Renal pelvis (tissue), 4 donors: ENCODE results near the gene DLGAP1. TPM values are rescaled to one million over a fixed set of nuclear protein-coding genes. Genes with fewer than 3 reads are reported as not detected.

ENCODE experiments used
- DNase-seq: peaks from one replicate; pipeline ENCODE4 v3.0.0-alpha.2; 2013
- polyA plus RNA-seq, 3 donors: library from polyadenylated mRNA; unstranded; fragments of 120-200 nt; gene quantifications; one replicate each; pipeline ENCODE4 v1.2.1, GENCODE V29; 2013; ENCODE audit not compliant: insufficient read length in 3 of 3

Gene DLGAP1
- polyA plus RNA-seq, 3 donors: 4.7 to 5.1 (median 5.0) TPM

- no peak for DNase-seq
Measured at GRCh38 chr18:3935305-3935704, 519.8 kb downstream of the DLGAP1 start.

GRCh38 chr18:3932276-3932675 lies 522.8 kb downstream of the DLGAP1 start:
- DNase-seq: no peak

- DNase-seq: no peak
Measured at GRCh38 chr18:3931542-3932112, 523.5 kb downstream of the DLGAP1 start.

- no peak for DNase-seq
Measured at GRCh38 chr18:3931013-3931315, 524.1 kb downstream of the DLGAP1 start.

GRCh38 chr18:3930126-3931012 lies 524.7 kb downstream of the DLGAP1 start:
- no peak for DNase-seq

- no peak for DNase-seq
Measured at GRCh38 chr18:3924455-3924854, 530.7 kb downstream of the DLGAP1 start.

- no peak for DNase-seq
Measured at GRCh38 chr18:3923750-3924149, 531.4 kb downstream of the DLGAP1 start.

GRCh38 chr18:3921826-3922225 lies 533.3 kb downstream of the DLGAP1 start:
- DNase-seq: no peak

- no peak for DNase-seq
Measured at GRCh38 chr18:3920832-3921231, 534.3 kb downstream of the DLGAP1 start.

GRCh38 chr18:3919396-3920061 lies 535.6 kb downstream of the DLGAP1 start:
- no peak for DNase-seq

GRCh38 chr18:3916082-3916481 lies 539.0 kb downstream of the DLGAP1 start:
- no peak for DNase-seq

GRCh38 chr18:3914833-3915610 lies 540.1 kb downstream of the DLGAP1 start:
- no peak for DNase-seq

- no peak for DNase-seq
Measured at GRCh38 chr18:3914109-3914508, 541.0 kb downstream of the DLGAP1 start.

GRCh38 chr18:3912705-3913104 lies 542.4 kb downstream of the DLGAP1 start:
- DNase-seq: no peak

GRCh38 chr18:3911413-3911812 lies 543.7 kb downstream of the DLGAP1 start:
- no peak for DNase-seq

- DNase-seq: no peak
Measured at GRCh38 chr18:3910512-3910911, 544.6 kb downstream of the DLGAP1 start.

GRCh38 chr18:3907955-3908354 lies 547.2 kb downstream of the DLGAP1 start:
- no peak for DNase-seq

- DNase-seq: no peak
Measured at GRCh38 chr18:3906116-3906750, 548.9 kb downstream of the DLGAP1 start.

GRCh38 chr18:3903337-3903736 lies 551.8 kb downstream of the DLGAP1 start:
- DNase-seq: no peak

GRCh38 chr18:3902676-3903075 lies 552.4 kb downstream of the DLGAP1 start:
- DNase-seq: no peak

- no peak for DNase-seq
Measured at GRCh38 chr18:3901811-3902210, 553.3 kb downstream of the DLGAP1 start.

GRCh38 chr18:3901042-3901441 lies 554.1 kb downstream of the DLGAP1 start:
- DNase-seq: no peak
